Measurements from ENCODE around the gene PDSS2.

Gene PDSS2

DNA sequence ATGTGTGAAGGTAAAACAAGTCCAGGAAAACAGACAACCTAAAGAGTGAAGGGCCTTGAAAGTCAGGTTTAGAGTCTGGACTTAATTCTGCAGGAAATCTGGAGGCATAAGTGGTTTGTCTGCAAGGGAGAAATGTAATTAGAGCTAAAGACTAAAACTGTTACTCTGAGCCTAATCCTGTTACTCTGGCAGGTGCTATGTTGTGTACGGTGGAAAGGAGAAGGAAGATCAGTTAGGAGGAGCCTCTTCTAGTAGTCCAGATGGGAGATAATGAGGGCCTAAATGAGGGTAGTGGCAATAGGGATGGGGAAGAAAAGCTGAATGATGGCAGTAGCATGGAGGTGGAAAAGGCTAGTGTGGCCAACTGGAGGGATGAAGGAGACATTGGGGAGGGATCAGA lies 118.5 kb downstream of the PDSS2 start:
- TF ChIP-seq, protein P1, sequence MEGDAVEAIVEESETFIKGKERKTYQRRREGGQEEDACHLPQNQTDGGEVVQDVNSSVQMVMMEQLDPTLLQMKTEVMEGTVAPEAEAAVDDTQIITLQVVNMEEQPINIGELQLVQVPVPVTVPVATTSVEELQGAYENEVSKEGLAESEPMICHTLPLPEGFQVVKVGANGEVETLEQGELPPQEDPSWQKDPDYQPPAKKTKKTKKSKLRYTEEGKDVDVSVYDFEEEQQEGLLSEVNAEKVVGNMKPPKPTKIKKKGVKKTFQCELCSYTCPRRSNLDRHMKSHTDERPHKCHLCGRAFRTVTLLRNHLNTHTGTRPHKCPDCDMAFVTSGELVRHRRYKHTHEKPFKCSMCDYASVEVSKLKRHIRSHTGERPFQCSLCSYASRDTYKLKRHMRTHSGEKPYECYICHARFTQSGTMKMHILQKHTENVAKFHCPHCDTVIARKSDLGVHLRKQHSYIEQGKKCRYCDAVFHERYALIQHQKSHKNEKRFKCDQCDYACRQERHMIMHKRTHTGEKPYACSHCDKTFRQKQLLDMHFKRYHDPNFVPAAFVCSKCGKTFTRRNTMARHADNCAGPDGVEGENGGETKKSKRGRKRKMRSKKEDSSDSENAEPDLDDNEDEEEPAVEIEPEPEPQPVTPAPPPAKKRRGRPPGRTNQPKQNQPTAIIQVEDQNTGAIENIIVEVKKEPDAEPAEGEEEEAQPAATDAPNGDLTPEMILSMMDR (IDR thresholded peaks at IDR 0.05; ENCODE audit: low read depth, low read length), result no peak
- TF ChIP-seq, protein P2, sequence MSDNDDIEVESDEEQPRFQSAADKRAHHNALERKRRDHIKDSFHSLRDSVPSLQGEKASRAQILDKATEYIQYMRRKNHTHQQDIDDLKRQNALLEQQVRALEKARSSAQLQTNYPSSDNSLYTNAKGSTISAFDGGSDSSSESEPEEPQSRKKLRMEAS (IDR thresholded peaks at IDR 0.05; ENCODE audit: low read depth, low read length), result no peak
- TF ChIP-seq MYC (IDR thresholded peaks at IDR 0.05; ENCODE audit: low read depth, low read length) (no peak), POLR2A (IDR thresholded peaks at IDR 0.05; ENCODE audit: extremely low read depth, insufficient read length) (no peak)
- H3K4me3 ChIP-seq (ENCODE audit: low read depth, low read length), result no peak overlapping the region
- DNase-seq (ENCODE audit: low read depth), result no peak

DNA sequence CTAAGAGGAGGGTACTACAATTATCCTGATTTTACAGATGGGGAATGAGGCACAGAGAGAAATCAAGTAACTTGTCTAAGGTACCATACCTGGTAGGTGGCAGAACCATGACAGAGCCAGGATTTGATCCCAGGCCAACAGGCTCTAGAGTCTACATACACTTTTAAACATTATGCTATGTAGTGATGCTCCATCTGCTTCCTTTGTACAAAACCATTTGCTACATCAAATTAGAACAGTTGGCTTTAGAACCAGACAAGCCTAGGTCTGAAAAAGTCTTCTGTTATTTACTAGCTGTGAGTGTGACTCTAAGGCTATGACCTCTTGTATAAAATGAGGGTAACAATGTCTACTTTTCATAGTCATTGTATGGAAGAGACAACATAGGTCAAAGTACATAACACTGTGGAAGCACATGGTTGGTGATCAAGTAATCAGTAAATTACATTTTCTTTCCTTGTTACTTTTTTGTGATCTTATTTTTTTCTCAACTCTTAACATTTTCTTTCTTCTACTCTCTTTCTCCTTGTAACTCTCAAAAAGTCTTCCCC lies 122.1 kb downstream of the PDSS2 start:
- no peak overlapping the region for H3K4me3 ChIP-seq (ENCODE audit: low read depth, low read length)
- no peak for DNase-seq (ENCODE audit: low read depth)
- TF ChIP-seq POLR2A (IDR thresholded peaks at IDR 0.05; ENCODE audit: extremely low read depth, insufficient read length), result no peak
- TF ChIP-seq, protein P2 (IDR thresholded peaks at IDR 0.05; ENCODE audit: low read depth, low read length), result no peak
- TF ChIP-seq, protein P1 (IDR thresholded peaks at IDR 0.05; ENCODE audit: low read depth, low read length), result no peak
- TF ChIP-seq MYC (IDR thresholded peaks at IDR 0.05; ENCODE audit: low read depth, low read length), result no peak

DNA sequence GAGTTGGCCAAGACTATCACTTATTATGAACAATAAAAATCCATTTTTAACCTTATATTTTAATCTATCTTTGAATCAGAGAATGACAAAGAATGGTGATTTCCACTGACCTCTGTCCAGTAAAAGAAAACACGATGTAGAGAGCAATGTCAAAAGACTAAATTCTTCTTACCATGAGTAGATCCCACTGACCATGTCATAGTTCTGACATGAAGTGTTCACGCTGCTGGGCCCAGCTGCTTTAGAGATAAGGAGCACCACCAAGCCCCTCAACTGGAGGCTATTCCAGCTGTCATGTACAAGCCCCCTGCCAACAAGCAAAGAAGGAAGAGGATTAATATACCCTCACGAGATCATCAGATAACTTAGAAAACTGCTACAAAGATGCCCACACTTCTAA lies 125.3 kb downstream of the PDSS2 start:
- TF ChIP-seq, protein P1 (IDR thresholded peaks at IDR 0.05; ENCODE audit: low read depth, low read length), result no peak
- TF ChIP-seq POLR2A (IDR thresholded peaks at IDR 0.05; ENCODE audit: extremely low read depth, insufficient read length) (no peak), MYC (IDR thresholded peaks at IDR 0.05; ENCODE audit: low read depth, low read length) (no peak)
- TF ChIP-seq, protein P2 (IDR thresholded peaks at IDR 0.05; ENCODE audit: low read depth, low read length), result no peak
- DNase-seq (ENCODE audit: low read depth), result no peak
- H3K4me3 ChIP-seq (ENCODE audit: low read depth, low read length), result no peak overlapping the region

DNA sequence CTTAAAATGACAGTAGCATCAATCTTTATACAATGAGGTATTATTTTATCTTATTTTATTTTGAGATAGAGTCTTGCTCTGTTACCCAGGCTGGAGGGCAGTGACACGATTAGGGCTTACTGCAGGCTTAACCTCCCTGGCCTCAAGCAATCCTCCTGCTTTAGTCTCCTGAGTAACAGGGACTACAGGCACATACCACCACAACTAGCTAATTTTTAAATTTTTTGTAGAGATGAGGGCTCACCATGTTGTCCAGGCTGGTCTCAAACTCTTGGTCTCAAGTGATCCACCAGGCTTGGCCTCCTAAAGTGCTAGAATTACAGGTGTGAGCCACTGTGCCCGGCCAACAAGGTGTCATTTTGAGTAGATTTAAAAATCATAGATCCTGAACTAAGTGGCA lies 125.9 kb downstream of the PDSS2 start:
- DNase-seq (ENCODE audit: low read depth), result no peak
- no peak overlapping the region for H3K4me3 ChIP-seq (ENCODE audit: low read depth, low read length)
- TF ChIP-seq, protein P2 (IDR thresholded peaks at IDR 0.05; ENCODE audit: low read depth, low read length), result no peak
- TF ChIP-seq POLR2A (IDR thresholded peaks at IDR 0.05; ENCODE audit: extremely low read depth, insufficient read length) (no peak), MYC (IDR thresholded peaks at IDR 0.05; ENCODE audit: low read depth, low read length) (no peak)
- TF ChIP-seq, protein P1 (IDR thresholded peaks at IDR 0.05; ENCODE audit: low read depth, low read length), result no peak

DNA sequence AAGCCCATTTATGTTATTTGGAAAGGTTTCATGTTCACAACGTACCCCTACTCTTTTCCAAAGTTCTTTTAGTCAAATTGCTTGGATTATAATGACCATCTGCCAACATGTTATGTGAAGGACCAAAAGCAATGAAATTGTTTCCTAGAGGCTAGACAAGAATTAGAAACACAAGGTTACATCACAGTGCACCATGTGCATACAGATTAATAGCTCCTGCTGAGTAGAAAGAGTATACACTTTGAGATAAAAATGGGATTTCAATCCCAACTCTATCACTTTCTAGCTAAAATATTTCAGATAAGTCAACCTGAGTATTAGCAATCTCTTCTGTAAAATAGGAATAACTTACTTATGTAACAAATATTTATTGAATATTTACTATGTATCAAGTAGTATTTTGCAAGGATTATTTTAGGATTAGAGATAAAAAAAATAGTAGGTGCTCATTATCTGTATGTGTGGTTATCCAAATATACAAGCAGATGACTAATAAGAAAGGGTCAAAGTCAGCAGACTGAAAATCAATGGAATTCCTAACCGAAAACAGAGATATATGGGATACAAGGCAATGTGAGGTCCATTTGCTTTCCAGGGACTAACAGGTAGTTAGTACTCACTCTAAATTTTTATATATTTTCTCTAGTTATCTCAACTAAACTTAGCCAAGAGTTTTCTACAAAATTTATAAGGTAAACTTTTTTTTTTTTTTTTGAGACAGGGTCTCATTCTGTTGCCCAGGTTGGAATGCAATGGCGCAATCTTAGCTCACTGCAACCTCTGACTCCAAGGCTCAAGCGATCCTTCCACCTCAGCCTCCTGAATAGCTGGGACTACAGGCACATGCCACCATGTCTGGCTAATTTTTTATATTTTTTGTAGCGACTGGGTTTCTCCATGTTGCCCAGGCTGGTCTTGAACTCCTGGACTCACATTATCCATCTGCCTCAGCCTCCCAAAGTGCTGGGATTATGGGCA lies 127.7 kb downstream of the PDSS2 start:
- H3K4me3 ChIP-seq (ENCODE audit: low read depth, low read length), result no peak overlapping the region
- DNase-seq (ENCODE audit: low read depth), result no peak
- TF ChIP-seq, protein P2 (IDR thresholded peaks at IDR 0.05; ENCODE audit: low read depth, low read length), result no peak
- TF ChIP-seq, protein P1 (IDR thresholded peaks at IDR 0.05; ENCODE audit: low read depth, low read length), result no peak
- TF ChIP-seq POLR2A (IDR thresholded peaks at IDR 0.05; ENCODE audit: extremely low read depth, insufficient read length) (no peak), MYC (IDR thresholded peaks at IDR 0.05; ENCODE audit: low read depth, low read length) (no peak)
